Activated CD8-positive, alpha-beta memory T cell treated with anti-CD3 and anti-CD28 coated beads, Interleukin-2, amount 50 U/mL, for 1 hour (primary cell): Measurements from ENCODE around the gene CLIC2.
A peak's percentile ranks its signal among the peaks of the same experiment; 100 is the strongest.
"Not testable (repeated sequence)": the region's sequence is repeated elsewhere in the genome, so short reads cannot be mapped to it uniquely, and the experiment has no call there.

Source experiments
- DNase-seq: peaks from one replicate; pipeline ENCODE4 v3.0.0-alpha.2; 2020; ENCODE audit errors: extremely low read depth

Gene CLIC2

DNA sequence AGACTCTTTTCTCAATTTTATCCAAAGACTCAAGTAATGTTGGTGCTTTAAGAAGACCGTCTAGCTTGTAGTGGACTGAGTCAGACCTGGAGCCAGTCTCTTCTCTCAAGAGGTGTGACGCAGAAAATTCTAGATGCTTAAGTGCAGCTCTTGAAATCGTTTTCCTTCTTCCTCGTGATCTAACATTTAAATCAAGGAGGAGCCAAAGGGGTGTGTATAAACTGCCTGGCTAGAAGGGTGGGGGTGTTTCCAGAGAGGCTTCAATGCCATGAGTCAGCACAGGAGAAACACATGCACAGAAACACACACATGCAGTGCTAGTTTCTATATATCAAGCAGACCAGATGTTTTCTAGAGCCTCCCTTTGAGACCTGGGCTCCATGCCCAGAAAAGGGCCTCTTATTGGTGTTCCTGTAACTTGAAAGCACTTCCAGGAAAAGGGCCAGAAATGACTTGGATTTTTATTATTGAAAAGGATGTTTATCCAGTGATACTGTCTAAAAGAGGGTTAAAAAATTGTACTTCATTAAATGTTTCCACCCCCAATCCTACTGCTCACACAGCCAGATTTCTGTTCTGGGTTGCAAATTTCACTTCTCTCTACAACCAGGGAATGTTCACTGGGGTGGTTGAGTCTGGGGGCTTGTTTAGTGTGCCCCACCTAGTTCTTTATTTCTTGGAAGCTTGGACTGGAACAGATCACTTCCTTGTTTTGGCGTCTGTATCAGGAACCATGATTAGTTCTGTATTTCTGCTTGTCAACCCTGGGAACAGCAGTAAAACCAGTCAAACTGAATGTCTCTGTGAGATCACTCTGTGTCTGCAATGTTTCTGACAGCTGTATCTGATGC lies at the start of gene CLIC2:
TSS of gene CLIC2 (minus strand) at position 129 of the 851 bp plus-strand sequence. CDS start 187 bp downstream, outside the sequence.
- no peak for DNase-seq

DNA sequence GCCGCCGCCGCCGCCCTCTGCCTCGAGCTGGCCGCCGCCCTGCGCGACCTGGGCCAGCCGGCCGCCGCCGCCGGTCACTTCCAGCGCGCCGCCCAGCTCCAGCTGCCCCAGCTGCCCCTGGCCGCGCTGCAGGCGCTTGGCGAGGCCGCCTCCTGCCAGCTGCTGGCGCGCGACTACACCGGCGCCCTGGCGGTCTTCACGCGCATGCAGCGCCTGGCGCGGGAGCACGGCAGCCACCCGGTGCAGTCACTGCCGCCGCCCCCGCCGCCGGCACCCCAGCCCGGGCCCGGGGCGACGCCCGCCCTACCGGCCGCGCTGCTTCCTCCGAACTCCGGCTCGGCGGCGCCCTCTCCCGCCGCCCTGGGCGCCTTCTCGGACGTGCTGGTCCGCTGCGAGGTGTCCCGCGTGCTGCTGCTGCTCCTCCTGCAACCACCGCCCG lies 48.1 kb upstream of the CLIC2 start:
- DNase-seq = not testable (repeated sequence)

GRCh38 chrX:155381843-155382528 lies 47.6 kb upstream of the CLIC2 start, which contains the start of gene F8A2:
Gene F8A2, plus strand, starts transcription at chrX:155382095. Its CDS starts 20 bp downstream, at chrX:155382115.
- not testable (repeated sequence) for DNase-seq

DNA sequence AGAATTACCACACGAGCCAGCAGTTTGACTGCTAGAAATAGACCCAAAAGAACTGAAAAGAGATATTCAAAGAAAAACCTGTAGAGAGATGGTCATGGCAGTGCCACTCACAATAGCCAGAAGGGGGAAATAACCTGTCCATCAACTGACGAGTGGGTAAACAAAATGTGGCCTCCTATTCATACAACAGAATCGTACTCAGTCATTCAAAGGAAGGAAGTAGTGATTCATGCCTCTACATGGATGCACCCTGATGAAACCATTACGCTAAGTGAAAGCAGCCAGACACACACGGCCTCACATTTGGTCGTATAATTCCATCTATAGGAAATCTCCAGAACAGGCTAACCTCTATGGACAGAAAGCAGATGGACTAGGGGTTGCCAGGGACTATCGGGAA lies 45.4 kb upstream of the CLIC2 start:
- not testable (repeated sequence) for DNase-seq

- not testable (repeated sequence) for DNase-seq
Observed at GRCh38 chrX:155373777-155374458, 39.5 kb upstream of the CLIC2 start.

- not testable (repeated sequence) for DNase-seq
Observed at GRCh38 chrX:155363712-155364111, 29.3 kb upstream of the CLIC2 start.

DNA sequence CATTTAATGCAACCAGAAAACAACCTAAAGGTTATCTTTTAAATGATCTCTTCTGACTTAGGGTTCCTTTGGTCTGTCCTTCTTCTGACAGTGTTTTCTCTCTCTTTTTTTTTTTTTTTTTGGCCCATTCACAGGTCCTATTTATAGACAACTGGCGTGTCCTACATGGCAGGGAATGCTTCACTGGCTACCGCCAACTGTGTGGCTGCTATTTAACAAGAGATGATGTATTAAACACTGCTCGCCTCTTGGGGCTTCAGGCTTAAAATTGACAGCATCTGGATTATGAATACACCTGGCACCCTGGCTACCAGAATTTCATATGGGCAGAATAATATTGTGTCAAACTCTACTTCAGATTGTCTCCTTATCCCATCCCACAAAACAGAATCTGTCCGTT lies 15.0 kb upstream of the CLIC2 start:
- DNase-seq = not testable (repeated sequence)

GRCh38 chrX:155345689-155346088 lies 11.3 kb upstream of the CLIC2 start:
- DNase-seq = not testable (repeated sequence)

GRCh38 chrX:155335337-155335712 lies 911 bp upstream of the CLIC2 start:
- not testable (repeated sequence) for DNase-seq

- DNase-seq = no peak
Observed at GRCh38 chrX:155333544-155334100, 792 bp downstream of the CLIC2 start.

DNA sequence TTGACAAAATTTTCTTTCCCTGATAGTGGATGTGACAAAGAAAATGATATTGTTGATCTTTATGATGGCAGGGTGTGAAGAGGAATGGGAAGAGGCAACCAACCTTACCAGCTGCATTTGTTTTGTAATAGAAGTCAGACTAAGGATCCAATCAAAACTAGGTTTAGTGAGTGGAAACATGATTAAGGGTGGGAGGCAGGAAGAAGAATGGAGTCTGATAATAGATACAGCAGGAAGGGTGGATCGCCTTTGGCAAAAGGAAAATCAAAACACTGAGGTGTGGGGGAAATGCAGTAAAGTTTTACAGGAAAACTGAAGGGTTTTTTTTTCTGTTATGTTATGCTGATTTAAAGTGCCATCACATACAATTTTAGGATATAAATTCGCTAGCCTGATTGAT lies 3.4 kb downstream of the CLIC2 start:
- no peak for DNase-seq

GRCh38 chrX:155329293-155329692 lies 5.1 kb downstream of the CLIC2 start:
- no peak for DNase-seq

DNA sequence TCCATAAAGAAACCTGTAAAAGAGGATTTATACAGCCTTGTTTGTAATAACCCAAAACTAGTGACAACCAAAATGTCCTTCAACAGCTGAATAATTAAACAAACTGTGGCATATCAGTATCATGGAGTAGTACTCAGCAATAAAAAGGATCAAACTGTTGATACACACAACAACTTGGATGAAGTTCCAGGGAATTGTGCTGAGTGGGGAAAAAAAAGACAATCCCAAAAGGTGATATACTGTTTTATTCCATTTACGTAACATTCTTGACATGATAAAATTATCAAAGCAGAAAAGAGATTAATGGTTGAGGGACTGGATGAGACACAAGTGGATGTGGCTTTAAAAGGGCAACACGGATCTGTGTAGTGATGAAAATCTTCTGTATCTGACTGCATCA lies 7.8 kb downstream of the CLIC2 start:
- no peak for DNase-seq

DNA sequence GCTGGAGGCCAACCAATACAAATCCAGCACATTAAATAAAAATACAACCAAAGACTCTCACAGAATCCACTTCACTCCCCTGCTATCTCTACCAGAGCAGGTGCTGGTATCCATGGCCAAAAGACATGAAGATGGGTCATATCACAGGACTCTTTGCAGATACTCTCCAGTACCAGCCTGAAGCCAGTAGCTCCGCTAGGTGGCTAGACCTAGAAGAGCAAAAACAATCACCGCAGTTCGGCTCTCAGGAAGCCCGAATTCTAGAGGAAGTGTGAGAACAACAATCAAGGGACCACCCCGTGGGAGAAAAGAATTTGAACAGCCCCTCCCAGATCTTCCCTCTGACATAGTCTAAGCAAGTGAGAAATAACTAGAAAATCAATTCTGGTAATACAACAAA lies 20.2 kb downstream of the CLIC2 start:
- DNase-seq = no peak

GRCh38 chrX:155313766-155314165 lies 20.6 kb downstream of the CLIC2 start:
- no peak for DNase-seq

DNA sequence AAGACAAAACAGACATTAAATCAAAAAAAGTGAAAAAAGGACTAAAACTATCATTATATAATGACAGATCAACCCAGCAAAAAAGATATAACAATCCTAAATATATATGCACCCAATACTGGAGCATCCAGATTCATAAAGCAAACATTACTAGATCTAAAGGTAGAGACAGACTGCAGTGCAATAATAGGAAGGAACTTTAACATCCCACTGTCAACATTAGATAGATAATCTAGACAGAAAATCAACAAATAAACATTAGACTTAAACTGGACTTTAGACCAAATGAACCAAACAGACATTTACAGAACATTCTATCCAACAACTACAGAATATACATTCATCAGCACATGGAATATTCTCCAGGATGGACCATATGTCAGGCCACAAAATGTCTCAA lies 40.6 kb downstream of the CLIC2 start:
- DNase-seq = no peak

DNA sequence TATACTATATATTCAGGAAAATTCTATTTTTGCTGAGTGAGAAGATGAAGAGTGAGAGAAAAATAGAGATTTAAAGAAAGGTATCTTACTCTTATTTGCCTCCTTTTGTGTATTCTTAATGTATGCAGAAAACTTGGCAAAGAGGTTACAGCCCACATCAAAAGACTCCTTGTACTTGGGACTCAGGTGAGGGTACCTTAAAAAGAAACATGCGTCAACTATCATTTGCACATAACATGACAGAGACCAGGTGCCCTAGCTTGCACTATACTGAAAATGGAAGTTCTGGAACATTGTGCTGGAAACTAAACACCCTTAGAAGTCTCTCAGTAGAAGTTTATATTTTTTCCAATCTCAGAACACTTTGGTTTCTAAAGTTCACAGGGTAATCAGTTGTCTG lies 54.5 kb downstream of the CLIC2 start:
- DNase-seq = no peak

DNA sequence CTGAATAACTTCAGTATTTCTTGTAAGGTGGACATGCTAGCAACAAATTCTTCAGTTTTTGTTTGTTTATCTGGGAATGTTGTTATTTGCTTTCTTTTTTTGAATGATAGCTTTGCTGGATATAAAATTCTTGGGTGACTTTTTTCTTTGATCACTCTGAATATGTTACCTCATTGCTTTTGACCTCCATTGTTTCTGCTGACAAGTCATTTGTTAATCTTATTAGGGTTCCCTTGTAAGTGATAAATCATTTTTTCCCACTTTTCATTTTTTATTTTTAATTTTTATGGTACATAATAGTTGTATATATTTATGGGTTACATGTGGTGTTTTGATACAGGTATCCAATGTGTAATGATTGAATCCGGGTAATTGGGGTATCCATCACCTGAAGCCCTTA lies 63.4 kb downstream of the CLIC2 start:
- DNase-seq = no peak

- not testable (repeated sequence) for DNase-seq
Observed at GRCh38 chrX:155267995-155268394, 66.4 kb downstream of the CLIC2 start.

DNA sequence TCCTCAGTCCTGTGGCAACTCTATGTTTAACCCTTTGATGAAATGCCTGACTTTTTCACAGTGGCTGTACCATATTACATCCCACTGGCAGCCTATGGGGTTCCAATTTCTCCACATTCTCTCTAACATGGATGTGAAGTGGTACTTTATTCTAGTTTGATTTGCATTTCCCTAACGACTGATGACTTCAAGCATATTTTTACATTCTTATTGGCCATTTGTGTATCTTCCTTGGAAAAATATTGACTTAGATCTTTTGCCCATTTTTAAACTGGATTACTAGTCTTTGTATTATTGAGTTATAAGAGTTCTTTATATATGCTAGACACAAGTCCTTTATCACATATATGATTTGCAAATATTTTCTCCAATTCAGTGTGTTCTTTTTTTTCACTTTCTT lies 68.0 kb downstream of the CLIC2 start:
- DNase-seq = no peak

GRCh38 chrX:155263854-155264628 lies 70.4 kb downstream of the CLIC2 start, which contains the start of gene RAB39B:
Gene RAB39B, minus strand, starts transcription at chrX:155264491. Its CDS starts 203 bp downstream, at chrX:155264288.
- peak; percentile 32 for DNase-seq
